Retina (tissue), 1 donor: Measurements from ENCODE around the gene ZFAND3.

Source experiments
- DNase-seq: peaks from one replicate; pipeline ENCODE4 v3.0.0-alpha.2; 2016

The ZFAND3 gene

GRCh38 chr6:38174806-38175495 is 355.4 kb downstream of the ZFAND3 start:
- DNase-seq = no peak

GRCh38 chr6:38175786-38176185 is 356.3 kb downstream of the ZFAND3 start:
- DNase-seq = no peak

- peak; percentile 85 for DNase-seq
These were observed 357.5 kb downstream of the ZFAND3 start for GRCh38 chr6:38176797-38177751.

- no peak for DNase-seq
These were observed 358.5 kb downstream of the ZFAND3 start for GRCh38 chr6:38177882-38178583.

GRCh38 chr6:38178584-38178886 is 359.0 kb downstream of the ZFAND3 start:
- no peak for DNase-seq

- no peak for DNase-seq
These were observed 359.8 kb downstream of the ZFAND3 start for GRCh38 chr6:38179300-38179699.

GRCh38 chr6:38179794-38180430 is 360.4 kb downstream of the ZFAND3 start:
- no peak for DNase-seq

- peak; percentile 64 for DNase-seq
These were observed 361.1 kb downstream of the ZFAND3 start for GRCh38 chr6:38180586-38180985.

GRCh38 chr6:38182426-38182825 is 362.9 kb downstream of the ZFAND3 start:
- DNase-seq = no peak

GRCh38 chr6:38183856-38184584 is 364.5 kb downstream of the ZFAND3 start:
- no peak for DNase-seq

- no peak for DNase-seq
These were observed 365.1 kb downstream of the ZFAND3 start for GRCh38 chr6:38184585-38185080.

GRCh38 chr6:38185244-38185643 is 365.7 kb downstream of the ZFAND3 start:
- DNase-seq = no peak

- no peak for DNase-seq
These were observed 366.2 kb downstream of the ZFAND3 start for GRCh38 chr6:38185752-38186151.

GRCh38 chr6:38187325-38187724 is 367.8 kb downstream of the ZFAND3 start:
- no peak for DNase-seq

- DNase-seq = no peak
These were observed 368.5 kb downstream of the ZFAND3 start for GRCh38 chr6:38187811-38188590.

- no peak for DNase-seq
These were observed 369.3 kb downstream of the ZFAND3 start for GRCh38 chr6:38188677-38189335.

- no peak for DNase-seq
These were observed 371.9 kb downstream of the ZFAND3 start for GRCh38 chr6:38191418-38191817.

GRCh38 chr6:38192011-38192410 is 372.5 kb downstream of the ZFAND3 start:
- DNase-seq = no peak

- no peak for DNase-seq
These were observed 373.0 kb downstream of the ZFAND3 start for GRCh38 chr6:38192487-38192886.

- DNase-seq = no peak
These were observed 373.5 kb downstream of the ZFAND3 start for GRCh38 chr6:38193051-38193450.
